Nephron progenitor cell (in vitro differentiated cells): ENCODE results near the gene PRDM16.

ENCODE experiments used
- DNase-seq: peaks from one replicate; pipeline ENCODE4 v3.0.0; 2021
- H3K27ac Mint-ChIP-seq: 2 replicates; pipeline ENCODE4 v1.8.0; 2021; ENCODE audit warnings: mild to moderate bottlenecking, moderate library complexity, mixed read lengths
- H3K27me3 Mint-ChIP-seq: 2 replicates; pipeline ENCODE4 v1.8.0; 2021; ENCODE audit warnings: mild to moderate bottlenecking, low read depth, mixed read lengths; ENCODE audit not compliant: poor library complexity
- H3K36me3 Mint-ChIP-seq: 2 replicates; pipeline ENCODE4 v1.8.0; 2021; ENCODE audit warnings: low read depth, mixed read lengths
- H3K4me1 Mint-ChIP-seq: 2 replicates; pipeline ENCODE4 v1.8.0; 2021; ENCODE audit warnings: mixed read lengths
- H3K4me3 Mint-ChIP-seq: 2 replicates; pipeline ENCODE4 v1.8.0; 2021; ENCODE audit warnings: mild to moderate bottlenecking, moderate library complexity, mixed read lengths
- H3K9me3 Mint-ChIP-seq: 2 replicates; pipeline ENCODE4 v1.8.0; 2021; ENCODE audit warnings: mild to moderate bottlenecking, moderate library complexity, mixed read lengths
- CTCF ChIP-seq: fragments of 200-600 bp; sonication (generic); IDR thresholded peaks from 2 replicates; pipeline ENCODE4 v1.5.0; 2021; ENCODE audit warnings: antibody characterized with exemption

PRDM16 gene

GRCh38 chr1:3386205-3387002, 317.4 kb downstream of the PRDM16 start:
- no peak for DNase-seq
- no peak overlapping the region for H3K27ac Mint-ChIP-seq
- H3K4me3 Mint-ChIP-seq: no peak overlapping the region
- peaks cover 34% of the 10 kb centered on the region for H3K4me1 Mint-ChIP-seq
- TF ChIP-seq CTCF: no peak
- peaks cover 85% of the 10 kb centered on the region for H3K27me3 Mint-ChIP-seq
- no peaks in the 10 kb centered on the region for H3K9me3 Mint-ChIP-seq
- H3K36me3 Mint-ChIP-seq: no peaks in the 10 kb centered on the region

DNA sequence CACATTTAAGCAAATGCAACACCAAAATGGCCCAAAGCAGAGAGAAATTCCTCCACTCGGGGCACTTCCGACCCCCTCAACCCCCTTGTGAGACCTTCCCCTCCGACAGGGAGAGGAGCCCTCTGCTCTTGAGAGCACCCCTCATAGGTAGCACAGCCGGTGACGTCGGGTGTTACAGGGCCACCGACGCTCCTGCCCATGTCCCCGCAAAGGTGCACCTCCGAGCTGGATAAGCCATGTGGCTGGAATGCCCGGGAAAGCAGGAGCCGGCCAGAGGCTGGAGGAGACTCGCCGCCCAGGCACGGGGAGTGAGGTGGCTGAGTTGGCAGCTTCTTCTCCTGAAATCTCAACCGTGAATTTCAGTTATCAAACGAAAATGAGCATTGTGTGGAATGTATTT, 318.4 kb downstream of the PRDM16 start:
- no peak for DNase-seq
- H3K27ac Mint-ChIP-seq: no peak overlapping the region
- H3K4me3 Mint-ChIP-seq: no peak overlapping the region
- H3K36me3 Mint-ChIP-seq: no peaks in the 10 kb centered on the region
- peaks cover 39% of the 10 kb centered on the region for H3K4me1 Mint-ChIP-seq
- peaks cover 91% of the 10 kb centered on the region for H3K27me3 Mint-ChIP-seq
- TF ChIP-seq CTCF: no peak
- no peaks in the 10 kb centered on the region for H3K9me3 Mint-ChIP-seq

DNA sequence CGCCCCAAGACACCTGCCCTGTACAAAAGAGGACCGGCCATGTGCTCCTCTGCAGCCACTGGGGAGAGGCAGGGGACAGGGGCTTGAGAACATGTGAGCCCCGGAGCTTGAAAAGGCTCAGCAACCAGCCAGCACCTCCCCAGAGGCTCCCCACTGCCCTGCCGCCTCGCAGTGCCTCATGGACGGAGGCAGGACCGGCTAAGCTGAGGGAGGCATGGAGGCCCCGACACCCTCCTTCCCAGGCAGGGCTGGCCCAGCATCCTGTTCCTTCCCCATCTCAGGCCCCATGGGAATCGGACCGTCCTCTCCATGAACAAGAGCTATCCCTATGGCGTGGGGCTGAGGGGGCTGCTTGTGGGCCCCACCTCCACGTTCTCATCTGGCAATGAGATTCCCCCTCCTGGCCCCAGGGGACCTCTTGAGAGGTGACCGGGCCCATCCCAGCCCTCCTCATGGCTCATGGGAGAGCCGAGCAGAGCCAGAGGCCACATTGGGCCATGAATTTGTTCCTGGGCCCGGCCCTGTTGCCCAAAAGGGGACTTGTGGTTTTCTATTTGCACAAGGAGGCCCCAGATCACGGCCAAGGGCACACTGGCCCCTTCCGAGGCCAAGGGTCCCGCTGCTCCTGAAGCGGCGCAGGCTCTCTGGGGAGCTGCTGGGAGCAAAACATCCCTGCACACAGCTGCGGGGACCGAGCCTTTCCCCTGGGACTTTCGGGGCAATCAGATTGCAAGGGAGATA, 320.3 kb downstream of the PRDM16 start:
- TF ChIP-seq CTCF: no peak
- Mint-ChIP-seq H3K27ac (no peak overlapping the region), H3K4me3 (no peak overlapping the region), H3K36me3 (no peaks in the 10 kb centered on the region), H3K9me3 (no peaks in the 10 kb centered on the region), H3K4me1 (peaks cover 51% of the 10 kb centered on the region), H3K27me3 (peaks cover 94% of the 10 kb centered on the region)
- no peak for DNase-seq

- H3K4me1 Mint-ChIP-seq: peaks cover 58% of the 10 kb centered on the region
- no peaks in the 10 kb centered on the region for H3K36me3 Mint-ChIP-seq
- peak overlapping the region; percentile 41 for H3K4me3 Mint-ChIP-seq
- no peak for TF ChIP-seq CTCF
- DNase-seq: no peak
- no peaks in the 10 kb centered on the region for H3K9me3 Mint-ChIP-seq
- peaks cover 92% of the 10 kb centered on the region for H3K27me3 Mint-ChIP-seq
- no peak overlapping the region for H3K27ac Mint-ChIP-seq
Observed at GRCh38 chr1:3390291-3390690, 321.3 kb downstream of the PRDM16 start.

DNA sequence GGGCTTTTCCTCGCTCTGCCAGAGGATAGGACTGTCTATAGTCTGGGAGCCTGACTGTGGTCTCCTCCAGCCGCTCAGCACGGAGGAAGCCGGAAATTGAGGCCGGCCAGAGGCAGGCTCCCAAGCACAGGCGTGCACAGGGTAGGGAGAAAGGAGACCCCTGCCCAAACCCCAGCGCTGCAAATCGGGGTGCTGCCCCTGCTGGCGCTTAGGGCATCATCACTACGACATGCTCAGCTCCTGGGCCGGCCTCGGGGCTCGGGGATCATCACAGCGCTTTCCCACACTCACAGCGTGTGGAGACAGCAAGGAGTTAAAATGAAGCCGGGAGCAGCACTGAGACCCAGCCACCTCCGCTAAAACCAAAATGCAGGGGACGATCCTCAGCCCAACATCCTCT, 322.7 kb downstream of the PRDM16 start:
- H3K27me3 Mint-ChIP-seq: peaks cover 92% of the 10 kb centered on the region
- no peak overlapping the region for H3K27ac Mint-ChIP-seq
- no peak for TF ChIP-seq CTCF
- no peaks in the 10 kb centered on the region for H3K36me3 Mint-ChIP-seq
- peak overlapping the region; percentile 81 for H3K4me3 Mint-ChIP-seq
- H3K9me3 Mint-ChIP-seq: no peaks in the 10 kb centered on the region
- peaks cover 70% of the 10 kb centered on the region for H3K4me1 Mint-ChIP-seq
- DNase-seq: peak; percentile 50
